Vagina (tissue), 2 donors: ENCODE data around the gene RNF11. TPM values are rescaled to one million over a fixed set of nuclear protein-coding genes. Genes with fewer than 3 reads are reported as not detected.

Source experiments
- DNase-seq, 2 donors: peaks; one replicate each; pipeline ENCODE4 v3.0.0-alpha.2; 2017; ENCODE audit errors: extremely low spot score in 2 of 2
- H3K27ac ChIP-seq: fragments of 200-600 bp; sonication (generic); one replicate; pipeline ENCODE4 v1.5.1; 2019
- H3K27me3 ChIP-seq: fragments of 200-600 bp; sonication (generic); one replicate; pipeline ENCODE4 v1.5.1; 2019
- H3K36me3 ChIP-seq, 2 donors: fragments of 200-600 bp; sonication (generic); one replicate each; pipeline ENCODE4 v1.5.1; 2017 to 2019
- H3K4me1 ChIP-seq: fragments of 200-600 bp; sonication (generic); one replicate; pipeline ENCODE4 v1.5.1; 2019
- H3K4me3 ChIP-seq, 2 donors: fragments of 200-600 bp; sonication (generic); 1 replicate in 1 of 2; 2 replicates in 1 of 2; pipeline ENCODE4 v1.5.1; 2016 to 2019
- H3K9me3 ChIP-seq: fragments of 200-600 bp; sonication (generic); one replicate; pipeline ENCODE4 v1.5.1; 2019
- POLR2A ChIP-seq, 2 donors: fragments of 450-650 bp; IDR thresholded peaks; one replicate each; pipeline ENCODE4 v1.6.1; 2017; ENCODE audit warnings: antibody characterized with exemption in 2 of 2, mild to moderate bottlenecking in 2 of 2, moderate library complexity in 2 of 2
- POLR2AphosphoS5 ChIP-seq, 2 donors: sonication (generic); formaldehyde crosslinking; IDR thresholded peaks; one replicate each; pipeline ENCODE4 v1.9.0; 2017; ENCODE audit warnings: antibody characterized with exemption in 2 of 2, mild to moderate bottlenecking in 2 of 2, low read depth in 1 of 2; ENCODE audit not compliant: insufficient read depth in 1 of 2
- intact Hi-C: fragments of 100-400 bp; cut with DNase I; formaldehyde crosslinking; loops from one replicate; pipeline ENCODE4 v1.15.1; 2023
- total RNA-seq: library from RNA; depleted of rRNA; stranded (reverse); fragments of >200 nt; gene quantifications from one replicate; pipeline ENCODE4 v1.2.3, GENCODE V29; 2016
- TF ChIP-seq, protein P1 (sequence below), 3 experiments: fragments of 450-650 bp in 2 of 3; fragments of 200-600 bp in 1 of 3; sonication (generic) in 1 of 3; IDR thresholded peaks; one replicate each; pipeline ENCODE4 v1.5.1; 2017 to 2019; ENCODE audit warnings: antibody characterized with exemption in 3 of 3, mild to moderate bottlenecking in 2 of 3, moderate library complexity in 2 of 3

The RNF11 gene, protein sequence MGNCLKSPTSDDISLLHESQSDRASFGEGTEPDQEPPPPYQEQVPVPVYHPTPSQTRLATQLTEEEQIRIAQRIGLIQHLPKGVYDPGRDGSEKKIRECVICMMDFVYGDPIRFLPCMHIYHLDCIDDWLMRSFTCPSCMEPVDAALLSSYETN
- total RNA-seq = 73.9 TPM

DNA sequence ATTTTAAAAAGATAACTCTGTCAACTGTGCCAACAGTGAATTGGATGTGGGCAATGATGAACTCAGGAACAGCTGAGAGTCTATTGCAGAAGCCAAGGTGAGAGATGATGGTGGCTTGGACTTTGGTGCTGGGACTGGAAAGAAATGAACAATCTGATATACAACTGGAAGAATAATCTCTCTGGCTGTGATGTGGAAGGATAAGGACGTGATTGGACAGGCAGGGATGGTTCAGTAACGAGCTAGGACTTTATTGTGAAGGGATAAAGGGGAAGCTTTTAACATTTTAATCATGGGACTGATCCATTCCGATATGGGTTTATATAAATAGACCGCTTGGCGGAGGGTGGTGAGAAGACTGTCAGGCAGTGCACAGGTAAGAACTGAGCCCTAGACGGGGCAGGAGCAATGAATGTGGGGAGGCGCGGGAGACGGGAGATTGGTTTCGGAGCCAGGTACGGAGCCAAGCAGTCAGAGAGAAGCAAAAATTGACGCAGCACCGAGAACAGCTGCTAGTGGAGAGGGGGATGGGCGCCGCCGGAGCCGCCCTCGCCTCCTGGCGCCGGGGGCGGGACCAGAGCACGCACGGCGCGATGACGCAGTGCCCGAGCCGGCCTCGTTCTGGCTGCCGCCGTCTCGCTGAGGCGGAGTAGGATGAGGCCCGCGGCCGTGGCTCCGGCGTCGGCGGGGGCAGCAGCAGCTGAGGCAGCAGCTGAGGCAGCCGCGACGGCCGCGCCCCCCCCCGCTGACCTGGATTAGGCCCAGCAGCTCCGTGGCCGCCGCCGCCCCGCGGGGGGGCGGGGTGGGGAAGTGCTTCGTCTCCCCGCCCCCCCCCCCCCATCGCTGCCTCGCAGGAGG is at the start of gene RNF11:
Gene RNF11, plus strand, starts transcription at position 601 of the 858 bp plus-strand sequence. CDS start 484 bp downstream, outside the sequence.
- TF ChIP-seq POLR2AphosphoS5 (IDR thresholded peaks at IDR 0.05; ENCODE audit: insufficient read depth in 1 of 2, low read depth in 1 of 2) = peak; percentile 62 to 90
- TF ChIP-seq POLR2A (IDR thresholded peaks at IDR 0.05) = peak; percentile 83 to 97
- TF ChIP-seq, protein P1, sequence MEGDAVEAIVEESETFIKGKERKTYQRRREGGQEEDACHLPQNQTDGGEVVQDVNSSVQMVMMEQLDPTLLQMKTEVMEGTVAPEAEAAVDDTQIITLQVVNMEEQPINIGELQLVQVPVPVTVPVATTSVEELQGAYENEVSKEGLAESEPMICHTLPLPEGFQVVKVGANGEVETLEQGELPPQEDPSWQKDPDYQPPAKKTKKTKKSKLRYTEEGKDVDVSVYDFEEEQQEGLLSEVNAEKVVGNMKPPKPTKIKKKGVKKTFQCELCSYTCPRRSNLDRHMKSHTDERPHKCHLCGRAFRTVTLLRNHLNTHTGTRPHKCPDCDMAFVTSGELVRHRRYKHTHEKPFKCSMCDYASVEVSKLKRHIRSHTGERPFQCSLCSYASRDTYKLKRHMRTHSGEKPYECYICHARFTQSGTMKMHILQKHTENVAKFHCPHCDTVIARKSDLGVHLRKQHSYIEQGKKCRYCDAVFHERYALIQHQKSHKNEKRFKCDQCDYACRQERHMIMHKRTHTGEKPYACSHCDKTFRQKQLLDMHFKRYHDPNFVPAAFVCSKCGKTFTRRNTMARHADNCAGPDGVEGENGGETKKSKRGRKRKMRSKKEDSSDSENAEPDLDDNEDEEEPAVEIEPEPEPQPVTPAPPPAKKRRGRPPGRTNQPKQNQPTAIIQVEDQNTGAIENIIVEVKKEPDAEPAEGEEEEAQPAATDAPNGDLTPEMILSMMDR (IDR thresholded peaks at IDR 0.05) = no peak
- DNase-seq = peak in 1 of 2 donors; percentile 91
- peak within 1 kb of the TSS; percentile 92 to 97 for H3K4me3 ChIP-seq
- intact Hi-C loops = no loop called here
- H3K27ac ChIP-seq = peak within 1 kb of the TSS; percentile 99
- H3K4me1 ChIP-seq = peaks cover 45% of the 10 kb centered on the region
- no peaks in the 10 kb centered on the region for H3K9me3 ChIP-seq
- H3K27me3 ChIP-seq = no peaks in the 10 kb centered on the region
- no peaks in the 10 kb centered on the region for H3K36me3 ChIP-seq

DNA sequence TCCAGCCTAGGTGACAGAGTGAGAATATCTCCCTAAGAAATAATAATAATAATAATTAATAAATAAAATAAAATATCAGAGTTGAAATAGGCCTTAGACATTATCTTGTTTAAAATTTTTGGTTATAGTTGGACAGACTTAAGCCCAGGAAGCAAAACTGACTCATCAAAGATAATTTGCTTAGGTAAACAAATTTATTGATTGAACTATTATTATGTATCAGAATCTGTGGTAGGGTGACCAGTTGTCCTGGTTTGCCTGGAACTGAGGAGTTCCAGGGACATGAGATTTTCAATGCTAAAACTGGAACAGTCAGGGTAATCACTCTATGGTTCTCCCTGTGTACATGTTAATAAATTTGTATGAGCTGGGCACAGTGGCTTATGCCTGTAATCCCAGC is 47.8 kb upstream of the RNF11 start:
- intact Hi-C loops = no loop called here
- no peak overlapping the region for H3K4me3 ChIP-seq
- H3K9me3 ChIP-seq = no peaks in the 10 kb centered on the region
- no peak overlapping the region for H3K27ac ChIP-seq
- no peak for DNase-seq
- no peaks in the 10 kb centered on the region for H3K36me3 ChIP-seq
- TF ChIP-seq POLR2A (IDR thresholded peaks at IDR 0.05) = no peak
- TF ChIP-seq, protein P1 (IDR thresholded peaks at IDR 0.05) = no peak
- TF ChIP-seq POLR2AphosphoS5 (IDR thresholded peaks at IDR 0.05; ENCODE audit: insufficient read depth in 1 of 2, low read depth in 1 of 2) = no peak
- no peaks in the 10 kb centered on the region for H3K27me3 ChIP-seq
- H3K4me1 ChIP-seq = no peaks in the 10 kb centered on the region

DNA sequence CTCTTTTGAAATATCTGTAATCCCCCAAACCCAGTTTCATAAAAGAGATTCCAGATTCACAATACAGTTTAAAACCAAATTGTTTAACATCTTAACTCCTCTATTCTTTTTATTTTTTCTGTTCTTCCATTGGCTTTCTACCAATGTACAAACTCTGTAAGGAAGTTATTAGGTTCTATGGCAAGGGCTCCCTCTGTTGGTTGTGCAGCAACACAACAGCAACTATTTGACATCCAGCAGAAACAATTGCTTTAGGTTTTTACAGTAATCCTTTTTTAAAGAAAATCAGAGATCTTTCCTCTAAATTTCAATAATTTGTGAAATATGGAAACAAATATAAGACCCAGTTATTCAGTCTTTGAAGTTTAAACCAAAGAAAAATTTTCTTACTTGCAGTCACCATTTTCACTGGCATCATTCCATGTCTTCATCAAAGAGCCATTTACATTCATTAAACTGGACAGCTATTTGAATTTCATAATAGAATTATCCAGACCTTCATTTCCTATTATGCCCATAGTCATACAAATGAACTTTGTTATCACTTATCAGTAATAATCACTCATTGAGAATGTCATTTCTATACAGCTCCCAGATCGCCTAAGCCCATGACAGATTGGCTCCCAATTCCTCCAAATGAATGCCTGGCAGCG is 46.5 kb upstream of the RNF11 start:
- Histone ChIP-seq H3K9me3 (no peaks in the 10 kb centered on the region), H3K4me1 (no peaks in the 10 kb centered on the region), H3K36me3 (no peaks in the 10 kb centered on the region), H3K4me3 (no peak overlapping the region), H3K27ac (no peak overlapping the region), H3K27me3 (no peaks in the 10 kb centered on the region)
- TF ChIP-seq POLR2AphosphoS5 (IDR thresholded peaks at IDR 0.05; ENCODE audit: insufficient read depth in 1 of 2, low read depth in 1 of 2) = peak in 1 of 2 donors; percentile 45
- TF ChIP-seq POLR2A (IDR thresholded peaks at IDR 0.05) = no peak
- TF ChIP-seq, protein P1 (IDR thresholded peaks at IDR 0.05) = peak; percentile 68 to 78 (median 75)
- intact Hi-C loops = loop anchor here (10.0 kb wide), 1 partner anchor 265 kb away; no protein-coding TSS in a partner anchor
- DNase-seq = no peak

DNA sequence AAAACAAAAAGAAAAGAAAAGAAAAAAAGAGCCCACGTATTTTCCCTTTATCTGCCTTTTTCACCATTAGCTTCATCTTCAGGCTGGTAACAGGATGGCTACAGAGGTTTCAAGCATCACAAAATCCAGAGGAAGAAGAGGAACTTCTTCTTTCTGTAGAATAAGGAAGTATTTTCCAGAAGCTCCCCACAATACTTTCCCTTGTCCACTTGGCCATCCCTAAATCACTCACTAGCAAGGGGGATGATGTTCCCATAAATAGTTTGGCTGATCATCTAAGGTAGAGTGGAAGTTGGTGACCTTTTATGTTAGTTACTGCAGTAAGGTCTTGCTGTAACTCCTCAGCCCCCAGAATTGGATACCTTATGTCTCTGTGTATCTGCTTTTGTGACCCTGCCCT is 45.1 kb upstream of the RNF11 start:
- no peak for DNase-seq
- Histone ChIP-seq H3K27me3 (no peaks in the 10 kb centered on the region), H3K4me3 (no peak overlapping the region), H3K9me3 (no peaks in the 10 kb centered on the region), H3K4me1 (no peaks in the 10 kb centered on the region), H3K36me3 (no peaks in the 10 kb centered on the region), H3K27ac (no peak overlapping the region)
- TF ChIP-seq POLR2A (IDR thresholded peaks at IDR 0.05) (no peak), POLR2AphosphoS5 (IDR thresholded peaks at IDR 0.05; ENCODE audit: insufficient read depth in 1 of 2, low read depth in 1 of 2) (no peak)
- TF ChIP-seq, protein P1 (IDR thresholded peaks at IDR 0.05) = no peak
- intact Hi-C loops = loop anchor here (10.0 kb wide), 1 partner anchor 266 kb away; no protein-coding TSS in a partner anchor
